Mammary epithelial cell (primary cell): Measurements from ENCODE around the gene CD9.

Source experiments
- EZH2 ChIP-seq: IDR thresholded peaks from 2 replicates; pipeline ENCODE4 v1.6.1; 2012; ENCODE audit warnings: low read length, inconsistent platforms, borderline replicate concordance
- TF ChIP-seq, protein P1 (sequence below), 2 donors: IDR thresholded peaks in 1 of 2; conservative IDR thresholded peaks in 1 of 2; 2 replicates each; pipeline ENCODE4 v1.5.1; 2011 to 2012; ENCODE audit warnings: inconsistent platforms in 2 of 2, low read length in 2 of 2, mild to moderate bottlenecking in 2 of 2, control low read depth in 1 of 2, low read depth in 1 of 2; ENCODE audit not compliant: insufficient read depth in 1 of 2; ENCODE audit errors: extremely low read depth in 1 of 2

DNA sequence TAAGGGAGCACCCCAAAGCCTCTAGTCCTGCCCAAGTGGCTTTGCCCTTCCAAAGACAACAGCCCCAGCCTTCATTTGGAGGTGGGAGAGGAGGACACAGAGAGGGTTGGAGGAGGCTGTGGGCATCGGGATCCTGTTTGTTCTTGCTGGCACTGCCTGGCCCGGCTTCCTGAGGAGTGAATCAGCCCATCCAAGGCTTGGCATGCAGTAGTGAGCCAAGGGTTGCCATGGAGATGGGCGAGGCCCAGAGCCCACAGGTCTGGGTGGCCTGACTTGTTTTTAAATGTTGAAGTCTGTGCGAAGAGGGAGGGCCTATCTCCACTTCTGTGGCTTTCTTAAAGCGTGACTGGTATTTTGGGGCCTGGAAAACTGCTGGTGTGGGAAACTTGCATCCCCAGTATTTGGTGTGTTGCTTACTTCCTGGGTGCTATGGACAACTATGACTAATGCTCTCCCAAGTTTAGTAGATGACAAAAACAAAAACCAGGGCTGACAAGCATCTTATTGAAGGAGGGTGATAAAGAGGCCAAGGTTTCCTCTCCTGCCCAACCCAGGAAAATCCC, 15.8 kb downstream of the CD9 start:
- TF ChIP-seq, protein P1, sequence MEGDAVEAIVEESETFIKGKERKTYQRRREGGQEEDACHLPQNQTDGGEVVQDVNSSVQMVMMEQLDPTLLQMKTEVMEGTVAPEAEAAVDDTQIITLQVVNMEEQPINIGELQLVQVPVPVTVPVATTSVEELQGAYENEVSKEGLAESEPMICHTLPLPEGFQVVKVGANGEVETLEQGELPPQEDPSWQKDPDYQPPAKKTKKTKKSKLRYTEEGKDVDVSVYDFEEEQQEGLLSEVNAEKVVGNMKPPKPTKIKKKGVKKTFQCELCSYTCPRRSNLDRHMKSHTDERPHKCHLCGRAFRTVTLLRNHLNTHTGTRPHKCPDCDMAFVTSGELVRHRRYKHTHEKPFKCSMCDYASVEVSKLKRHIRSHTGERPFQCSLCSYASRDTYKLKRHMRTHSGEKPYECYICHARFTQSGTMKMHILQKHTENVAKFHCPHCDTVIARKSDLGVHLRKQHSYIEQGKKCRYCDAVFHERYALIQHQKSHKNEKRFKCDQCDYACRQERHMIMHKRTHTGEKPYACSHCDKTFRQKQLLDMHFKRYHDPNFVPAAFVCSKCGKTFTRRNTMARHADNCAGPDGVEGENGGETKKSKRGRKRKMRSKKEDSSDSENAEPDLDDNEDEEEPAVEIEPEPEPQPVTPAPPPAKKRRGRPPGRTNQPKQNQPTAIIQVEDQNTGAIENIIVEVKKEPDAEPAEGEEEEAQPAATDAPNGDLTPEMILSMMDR (conservative IDR thresholded peaks at IDR 0.05 in 1 of 2, IDR thresholded peaks at IDR 0.05 in 1 of 2; ENCODE audit: extremely low read depth in 1 of 2, insufficient read depth in 1 of 2, low read depth in 1 of 2, low read length in 2 of 2), result no peak
- TF ChIP-seq EZH2, result no peak
